Esophagus muscularis mucosa (tissue), 4 donors: ENCODE measurements around the gene ST8SIA2. TPM values are rescaled to one million over a fixed set of nuclear protein-coding genes. Genes with fewer than 3 reads are reported as not detected.

Experiments used
- DNase-seq: peaks from one replicate; pipeline ENCODE4 v3.0.0-alpha.2; 2017; ENCODE audit errors: extremely low spot score
- H3K27ac ChIP-seq, 4 donors: fragments of 200-600 bp; sonication (generic); replicated peaks in 1 of 4; 1 replicate in 3 of 4; 2 replicates in 1 of 4; pipeline ENCODE4 v1.5.1; 2016 to 2019; ENCODE audit warnings: mild to moderate bottlenecking in 1 of 4
- H3K27me3 ChIP-seq, 4 donors: fragments of 200-600 bp; sonication (generic); one replicate each; pipeline versions ENCODE4 v1.5.1 to v1.6.0; 2016 to 2019
- H3K36me3 ChIP-seq, 4 donors: fragments of 200-600 bp; sonication (generic); one replicate each; pipeline ENCODE4 v1.5.1; 2016 to 2019
- H3K4me1 ChIP-seq, 4 donors: fragments of 200-600 bp; sonication (generic); one replicate each; pipeline ENCODE4 v1.5.1; 2016 to 2019
- H3K4me3 ChIP-seq, 4 donors: fragments of 200-600 bp; sonication (generic); 1 replicate in 2 of 4; 2 replicates in 2 of 4; pipeline ENCODE4 v1.5.1; 2016 to 2019; ENCODE audit warnings: mild to moderate bottlenecking in 4 of 4, moderate library complexity in 1 of 4
- H3K9me3 ChIP-seq, 4 donors: fragments of 200-600 bp; sonication (generic); 1 replicate in 3 of 4; 2 replicates in 1 of 4; pipeline ENCODE4 v1.5.1; 2016 to 2019
- CTCF ChIP-seq, 3 experiments: fragments of 200-600 bp in 2 of 3; fragments of 450-650 bp in 1 of 3; sonication (generic) in 2 of 3; IDR thresholded peaks; one replicate each; pipeline ENCODE4 v1.5.1; 2017 to 2019; ENCODE audit warnings: antibody characterized with exemption in 3 of 3, mild to moderate bottlenecking in 2 of 3, moderate library complexity in 1 of 3
- EP300 ChIP-seq: sonication (generic); formaldehyde crosslinking; IDR thresholded peaks from one replicate; pipeline ENCODE4 v1.6.1; 2017; ENCODE audit warnings: antibody characterized with exemption
- POLR2A ChIP-seq: fragments of 450-650 bp; IDR thresholded peaks from one replicate; pipeline ENCODE4 v1.6.1; 2017; ENCODE audit warnings: antibody characterized with exemption, moderate library complexity, mild to moderate bottlenecking, low read depth
- POLR2AphosphoS5 ChIP-seq, 2 donors: sonication (generic); formaldehyde crosslinking; IDR thresholded peaks; one replicate each; pipeline ENCODE4 v1.6.1; 2017; ENCODE audit warnings: antibody characterized with exemption in 2 of 2
- WGBS: methylation state at CpG from one replicate; pipeline ENCODE4 v1.1.5; 2018; 5-methylcytosine and 5-hydroxymethylcytosine counted together
- intact Hi-C: fragments of 100-400 bp; cut with DNase I; formaldehyde crosslinking; loops from one replicate; pipeline ENCODE4 v1.15.1; 2023
- small RNA-seq, 3 donors: library from RNA; depleted of rRNA; stranded (forward); fragments of <200 nt; gene quantifications; one replicate each; pipeline ENCODE3, GENCODE V24; 2016
- total RNA-seq, 4 donors: library from RNA; depleted of rRNA; stranded (reverse); fragments of >200 nt; gene quantifications; one replicate each; pipeline versions ENCODE4 v1.1.0 to v1.2.1, GENCODE V29; 2016

The ST8SIA2 gene
- total RNA-seq, 4 donors from 2014 or later: 0.13 to 0.57 (median 0.50) TPM; not detected in 1

DNA sequence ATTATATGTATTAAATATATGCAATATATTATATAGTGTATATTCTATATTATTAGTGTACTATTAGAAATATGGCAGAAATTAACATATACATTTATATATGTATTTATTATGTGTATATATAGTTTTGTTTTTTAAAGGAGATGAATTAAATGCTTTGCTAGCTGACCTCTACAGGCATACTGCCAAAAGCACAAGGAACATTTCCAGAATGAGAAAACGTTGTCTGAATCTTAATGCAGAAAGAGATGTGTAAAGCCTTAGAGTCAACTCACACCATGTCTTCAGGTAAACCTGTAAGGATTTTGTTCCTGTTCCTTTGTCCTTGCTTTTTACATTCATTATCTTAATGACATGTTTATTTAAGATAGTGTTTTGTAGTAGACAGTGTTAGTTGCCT, 111.9 kb downstream of the ST8SIA2 start:
- no peaks in the 10 kb centered on the region for H3K4me1 ChIP-seq
- TF ChIP-seq CTCF (IDR thresholded peaks at IDR 0.05): no peak
- no peak for TF ChIP-seq POLR2AphosphoS5 (IDR thresholded peaks at IDR 0.05)
- no peak for TF ChIP-seq EP300
- TF ChIP-seq POLR2A: no peak
- H3K9me3 ChIP-seq: peaks cover 0 to 14% (median 6%) of the 10 kb centered on the region in 4 donors
- H3K27me3 ChIP-seq: peaks cover 0 to under 1% (median 0%) of the 10 kb centered on the region in 4 donors
- no peak for DNase-seq
- H3K27ac ChIP-seq: no peak overlapping the region
- H3K36me3 ChIP-seq: no peaks in the 10 kb centered on the region
- no peak overlapping the region for H3K4me3 ChIP-seq
- intact Hi-C loops: no loop called here
- 25% methylated on average over 1 of the region's 1 CpG for WGBS

DNA sequence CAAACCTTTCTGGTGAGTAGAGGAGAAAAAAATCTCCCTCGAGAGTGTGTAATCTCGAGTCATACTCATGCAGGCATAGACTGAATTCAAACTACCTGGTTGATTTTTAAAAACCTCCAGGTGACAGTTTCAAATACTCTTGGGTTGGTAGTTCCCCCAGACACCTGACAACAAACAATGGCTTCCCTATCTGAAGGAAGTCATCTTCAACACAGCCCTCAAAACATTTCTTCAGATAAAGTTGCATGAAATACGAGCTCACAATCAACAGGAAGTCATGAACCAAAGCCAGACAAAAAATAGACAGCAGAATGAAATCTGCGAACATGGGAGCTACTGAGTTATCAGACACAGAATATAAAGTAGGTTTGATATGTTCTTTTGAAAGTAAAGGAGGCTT, 112.8 kb downstream of the ST8SIA2 start:
- no peak for DNase-seq
- Histone ChIP-seq H3K27me3 (no peaks in the 10 kb centered on the region), H3K27ac (no peak overlapping the region), H3K4me1 (no peaks in the 10 kb centered on the region), H3K9me3 (peaks cover 0 to 14% (median 6%) of the 10 kb centered on the region in 4 donors), H3K4me3 (no peak overlapping the region), H3K36me3 (no peaks in the 10 kb centered on the region)
- TF ChIP-seq EP300 (no peak), CTCF (IDR thresholded peaks at IDR 0.05) (no peak), POLR2AphosphoS5 (IDR thresholded peaks at IDR 0.05) (no peak), POLR2A (no peak)
- intact Hi-C loops: no loop called here
- WGBS: 76% methylated on average over 4 of the region's 4 CpGs

- intact Hi-C loops: no loop called here
These were observed 116.6 kb downstream of the ST8SIA2 start for GRCh38 chr15:92510163-92510882.

More at GRCh38 chr15:92510163-92510882, 116.6 kb downstream of the ST8SIA2 start:
- TF ChIP-seq CTCF (IDR thresholded peaks at IDR 0.05) (no peak), POLR2AphosphoS5 (IDR thresholded peaks at IDR 0.05) (no peak), POLR2A (no peak), EP300 (no peak)
- Histone ChIP-seq H3K27me3 (no peaks in the 10 kb centered on the region), H3K4me3 (no peak overlapping the region), H3K9me3 (peaks cover 0 to 14% (median 6%) of the 10 kb centered on the region in 4 donors), H3K27ac (no peak overlapping the region), H3K4me1 (no peaks in the 10 kb centered on the region), H3K36me3 (no peaks in the 10 kb centered on the region)
- WGBS: 72% methylated on average over 4 of the region's 4 CpGs
- no peak for DNase-seq

Small RNA genes within 50 kb of the gene (small RNA-seq; reads per million reads assigned to genes)
- gene RF01233: 0 reads per million in 3 donors
